Ovary (tissue), 9 donors: ENCODE results near the gene CDK15. TPM values are rescaled to one million over a fixed set of nuclear protein-coding genes. Genes with fewer than 3 reads are reported as not detected.

ENCODE experiments used
- DNase-seq, 5 donors: peaks; one replicate each; pipeline ENCODE4 v3.0.0-alpha.2; 2019 to 2020
- H3K27ac ChIP-seq, 2 donors: fragments of 200-600 bp; one replicate each; pipeline versions ENCODE4 v1.5.1 to v1.8.0; 2019 to 2022
- H3K27me3 ChIP-seq: fragments of 200-600 bp; one replicate; pipeline ENCODE4 v1.8.0; 2022
- H3K36me3 ChIP-seq: fragments of 200-600 bp; sonication (generic); one replicate; pipeline ENCODE4 v1.5.1; 2019
- H3K4me1 ChIP-seq: one replicate; pipeline ENCODE4 v1.8.1; 2013; ENCODE audit warnings: mild to moderate bottlenecking, moderate library complexity; ENCODE audit not compliant: insufficient read depth
- H3K4me3 ChIP-seq: fragments of 200-600 bp; sonication (generic); one replicate; pipeline ENCODE4 v1.5.1; 2017
- H3K9me3 ChIP-seq, 2 donors: fragments of 200-600 bp in 1 of 2; sonication (generic) in 1 of 2; one replicate each; pipeline versions ENCODE4 v1.5.1 to v1.8.1; 2013 to 2019; ENCODE audit warnings: mild to moderate bottlenecking in 1 of 2, moderate library complexity in 1 of 2
- EP300 ChIP-seq: sonication (generic); formaldehyde crosslinking; IDR thresholded peaks from one replicate; pipeline ENCODE4 v1.6.1; 2017; ENCODE audit warnings: antibody characterized with exemption
- POLR2A ChIP-seq: fragments of 450-650 bp; IDR thresholded peaks from one replicate; pipeline ENCODE4 v1.6.1; 2017; ENCODE audit warnings: antibody characterized with exemption, mild to moderate bottlenecking, moderate library complexity
- WGBS, 3 donors: extraction: QIAGEN DNeasy Blood & Tissue Kit in 1 of 3; methylation state at CpG; one replicate each; pipeline versions ENCODE4 v1.1.5 to v1.1.7; 2013 to 2017; 5-methylcytosine and 5-hydroxymethylcytosine counted together
- intact Hi-C, 4 donors: fragments of 100-400 bp; cut with DNase I; formaldehyde crosslinking; loops; one replicate each; pipeline versions ENCODE4 v1.11.0 to v1.15.1; 2022 to 2023
- polyA plus RNA-seq, 2 donors: library from polyadenylated mRNA; stranded (reverse); fragments of 200-250 nt in 1 of 2; fragments of 350-450 nt in 1 of 2; fragmentation: Illumina TruSeq in 1 of 2; extraction: RNeasy Lipid Tissue Mini Kit (QIAGEN cat#74804) in 1 of 2; gene quantifications; one replicate each; pipeline ENCODE4 v1.2.3, GENCODE V29; 2013 to 2014
- total RNA-seq, 7 donors: library from RNA; depleted of rRNA in 2 of 7; stranded (reverse); fragments of >200 nt in 2 of 7; fragmentation: NEBNext Ultra II Directional in 3 of 7; extraction: Animal tissue kit (Norgen Biotek cat#: 25700) in 3 of 7; gene quantifications; one replicate each; pipeline versions ENCODE4 v1.1.0 to v1.2.4, GENCODE V29; 2016 to 2023
- TF ChIP-seq, protein P1 (sequence below), 3 donors: fragments of 450-650 bp in 2 of 3; fragments of 200-600 bp in 1 of 3; IDR thresholded peaks; one replicate each; pipeline versions ENCODE4 v1.5.1 to v1.8.0; 2016 to 2022; ENCODE audit warnings: antibody characterized with exemption in 3 of 3, mild to moderate bottlenecking in 1 of 3
- donor health status: DM: no; HTN: no; CAD: no; lungs with moderate emphysema.
- donor health status: DM: no; HTN: no; CAD: no.
- donor health status: Bipolar disorder and iron deficiency.
- donor health status: DM: yes; HTN: yes; CAD: no.
- donor health status: DM: no; HTN: no; CAD: no.
- donor health status: DM: yes; HTN: yes; CAD: no.

Gene CDK15
- total and polyA plus RNA-seq, 9 donors, result 3.7 to 14.9 (median 5.3) TPM

DNA sequence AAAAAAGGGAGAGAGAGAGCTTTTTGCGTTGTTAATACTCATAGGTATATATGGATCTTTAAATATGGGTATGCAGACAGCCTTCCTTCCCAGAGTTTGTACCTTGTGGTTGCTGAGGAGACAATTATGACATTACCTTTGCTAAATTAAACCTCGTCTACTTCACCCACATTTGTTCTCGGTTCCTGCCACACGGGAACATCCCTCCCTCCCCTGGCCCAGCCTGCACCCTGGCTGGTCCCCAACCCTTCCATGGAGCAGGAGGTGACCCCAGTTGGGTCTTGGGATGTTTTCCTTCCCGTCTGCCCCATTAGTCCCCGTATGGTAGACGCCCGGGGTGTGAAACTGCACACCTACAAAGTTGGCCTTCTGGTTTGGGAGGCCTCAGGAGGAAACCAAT, 122.0 kb downstream of the CDK15 start:
- no peaks in the 10 kb centered on the region for H3K9me3 ChIP-seq
- no peaks in the 10 kb centered on the region for H3K4me1 ChIP-seq
- intact Hi-C loops, result no loop called here
- H3K4me3 ChIP-seq, result no peak overlapping the region
- DNase-seq, result no peak
- no peak overlapping the region for H3K27ac ChIP-seq
- WGBS, 3 donors, result 88 to 93% (median 92%) methylated on average over 8 of the region's 8 CpGs
- H3K27me3 ChIP-seq, result no peaks in the 10 kb centered on the region
- TF ChIP-seq POLR2A (no peak), EP300 (no peak)
- TF ChIP-seq, protein P1, sequence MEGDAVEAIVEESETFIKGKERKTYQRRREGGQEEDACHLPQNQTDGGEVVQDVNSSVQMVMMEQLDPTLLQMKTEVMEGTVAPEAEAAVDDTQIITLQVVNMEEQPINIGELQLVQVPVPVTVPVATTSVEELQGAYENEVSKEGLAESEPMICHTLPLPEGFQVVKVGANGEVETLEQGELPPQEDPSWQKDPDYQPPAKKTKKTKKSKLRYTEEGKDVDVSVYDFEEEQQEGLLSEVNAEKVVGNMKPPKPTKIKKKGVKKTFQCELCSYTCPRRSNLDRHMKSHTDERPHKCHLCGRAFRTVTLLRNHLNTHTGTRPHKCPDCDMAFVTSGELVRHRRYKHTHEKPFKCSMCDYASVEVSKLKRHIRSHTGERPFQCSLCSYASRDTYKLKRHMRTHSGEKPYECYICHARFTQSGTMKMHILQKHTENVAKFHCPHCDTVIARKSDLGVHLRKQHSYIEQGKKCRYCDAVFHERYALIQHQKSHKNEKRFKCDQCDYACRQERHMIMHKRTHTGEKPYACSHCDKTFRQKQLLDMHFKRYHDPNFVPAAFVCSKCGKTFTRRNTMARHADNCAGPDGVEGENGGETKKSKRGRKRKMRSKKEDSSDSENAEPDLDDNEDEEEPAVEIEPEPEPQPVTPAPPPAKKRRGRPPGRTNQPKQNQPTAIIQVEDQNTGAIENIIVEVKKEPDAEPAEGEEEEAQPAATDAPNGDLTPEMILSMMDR (IDR thresholded peaks at IDR 0.05), result no peak
- H3K36me3 ChIP-seq, result no peaks in the 10 kb centered on the region

- no peaks in the 10 kb centered on the region for H3K36me3 ChIP-seq
- no peaks in the 10 kb centered on the region for H3K4me1 ChIP-seq
- H3K27me3 ChIP-seq, result no peaks in the 10 kb centered on the region
- intact Hi-C loops, result no loop called here
- H3K4me3 ChIP-seq, result no peak overlapping the region
- H3K9me3 ChIP-seq, result no peaks in the 10 kb centered on the region
- TF ChIP-seq, protein P1 (IDR thresholded peaks at IDR 0.05), result no peak
- TF ChIP-seq EP300 (no peak), POLR2A (no peak)
- no peak overlapping the region for H3K27ac ChIP-seq
- 95 to 98% (median 96%) methylated on average over 3 of the region's 3 CpGs for WGBS, 3 donors
- no peak for DNase-seq
These were observed 123.1 kb downstream of the CDK15 start for GRCh38 chr2:201929281-201930026.

GRCh38 chr2:201930043-201930442, 123.7 kb downstream of the CDK15 start:
- no peaks in the 10 kb centered on the region for H3K4me1 ChIP-seq
- TF ChIP-seq EP300, result no peak
- TF ChIP-seq POLR2A, result no peak
- TF ChIP-seq, protein P1 (IDR thresholded peaks at IDR 0.05), result no peak
- no peak for DNase-seq
- no peaks in the 10 kb centered on the region for H3K9me3 ChIP-seq
- no peaks in the 10 kb centered on the region for H3K27me3 ChIP-seq
- no peak overlapping the region for H3K4me3 ChIP-seq
- intact Hi-C loops, result no loop called here
- H3K36me3 ChIP-seq, result no peaks in the 10 kb centered on the region
- WGBS, 3 donors, result 93 to 96% (median 95%) methylated on average over 4 of the region's 4 CpGs
- H3K27ac ChIP-seq, result no peak overlapping the region

DNA sequence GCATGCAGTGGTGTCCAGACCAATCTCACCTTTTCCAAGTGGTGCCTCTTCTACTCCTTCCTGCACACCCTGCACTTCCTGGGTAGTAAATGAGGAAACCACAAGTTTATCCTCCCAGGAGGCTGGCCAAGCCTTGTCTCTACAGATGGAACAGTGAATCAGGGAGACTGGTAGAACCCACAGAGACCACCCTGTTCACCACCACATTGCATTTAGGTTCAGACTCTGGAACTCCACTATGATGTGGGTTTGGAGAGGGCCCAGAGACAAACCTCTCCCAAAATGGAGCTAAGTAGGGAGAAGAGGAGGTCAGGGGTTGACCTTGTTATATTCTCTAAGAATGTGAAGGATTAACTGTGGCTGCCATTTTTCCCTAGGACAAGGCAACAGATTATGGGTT, 124.5 kb downstream of the CDK15 start:
- TF ChIP-seq, protein P1 (IDR thresholded peaks at IDR 0.05), result no peak
- no peak for TF ChIP-seq POLR2A
- TF ChIP-seq EP300, result no peak

More for the DNA sequence above, 124.5 kb downstream of the CDK15 start:
- intact Hi-C loops, result no loop called here
- no peaks in the 10 kb centered on the region for H3K27me3 ChIP-seq
- H3K4me3 ChIP-seq, result no peak overlapping the region
- no peak overlapping the region for H3K27ac ChIP-seq
- H3K36me3 ChIP-seq, result no peaks in the 10 kb centered on the region
- no peak for DNase-seq
- H3K4me1 ChIP-seq, result no peaks in the 10 kb centered on the region
- no peaks in the 10 kb centered on the region for H3K9me3 ChIP-seq
